Measurements from ENCODE around the gene GRM3. TPM values are rescaled to one million over a fixed set of nuclear protein-coding genes. Genes with fewer than 3 reads are reported as not detected.

Gene GRM3
- polyA plus RNA-seq, 1 experiment, result not detected

- no peaks in the 10 kb centered on the region for H3K27me3 ChIP-seq (ENCODE audit: control insufficient read depth, insufficient read depth, low read length)
- H3K36me3 ChIP-seq (ENCODE audit: control insufficient read depth, insufficient read depth, low read length), result no peaks in the 10 kb centered on the region
- H3K4me3 ChIP-seq (ENCODE audit: low read depth, low read length), result no peak overlapping the region
- POLR2A ChIA-PET, result no interaction called here
- TF ChIP-seq, protein P1, sequence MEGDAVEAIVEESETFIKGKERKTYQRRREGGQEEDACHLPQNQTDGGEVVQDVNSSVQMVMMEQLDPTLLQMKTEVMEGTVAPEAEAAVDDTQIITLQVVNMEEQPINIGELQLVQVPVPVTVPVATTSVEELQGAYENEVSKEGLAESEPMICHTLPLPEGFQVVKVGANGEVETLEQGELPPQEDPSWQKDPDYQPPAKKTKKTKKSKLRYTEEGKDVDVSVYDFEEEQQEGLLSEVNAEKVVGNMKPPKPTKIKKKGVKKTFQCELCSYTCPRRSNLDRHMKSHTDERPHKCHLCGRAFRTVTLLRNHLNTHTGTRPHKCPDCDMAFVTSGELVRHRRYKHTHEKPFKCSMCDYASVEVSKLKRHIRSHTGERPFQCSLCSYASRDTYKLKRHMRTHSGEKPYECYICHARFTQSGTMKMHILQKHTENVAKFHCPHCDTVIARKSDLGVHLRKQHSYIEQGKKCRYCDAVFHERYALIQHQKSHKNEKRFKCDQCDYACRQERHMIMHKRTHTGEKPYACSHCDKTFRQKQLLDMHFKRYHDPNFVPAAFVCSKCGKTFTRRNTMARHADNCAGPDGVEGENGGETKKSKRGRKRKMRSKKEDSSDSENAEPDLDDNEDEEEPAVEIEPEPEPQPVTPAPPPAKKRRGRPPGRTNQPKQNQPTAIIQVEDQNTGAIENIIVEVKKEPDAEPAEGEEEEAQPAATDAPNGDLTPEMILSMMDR (IDR thresholded peaks at IDR 0.05; ENCODE audit: insufficient read depth, low read depth, low read length), result no peak
- CTCF ChIA-PET, result no interaction called here
- no peak for DNase-seq (ENCODE audit: low read depth)
These were observed 49.0 kb downstream of the GRM3 start for GRCh38 chr7:86692755-86693154.

DNA sequence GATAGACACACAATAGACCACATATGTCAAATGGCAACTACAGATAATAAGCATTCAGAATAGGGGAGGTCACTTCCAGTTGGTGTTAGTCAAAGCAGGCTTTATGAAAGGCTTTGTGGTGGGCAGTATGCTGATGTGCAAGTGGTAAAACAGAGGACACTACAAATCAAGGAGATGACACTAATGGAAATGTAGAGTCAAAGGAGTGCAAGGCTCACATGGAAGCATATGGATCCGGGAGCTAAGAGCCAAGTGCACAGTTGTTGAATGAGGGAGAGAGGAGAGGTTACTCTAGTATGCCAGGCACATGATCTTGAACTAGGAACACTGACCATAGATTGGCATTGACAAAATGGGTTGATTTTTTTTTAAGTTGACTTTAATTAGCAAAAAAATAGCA is 62.7 kb downstream of the GRM3 start:
- ChIA-PET POLR2A (no interaction called here), CTCF (no interaction called here)
- DNase-seq (ENCODE audit: low read depth), result no peak
- TF ChIP-seq, protein P1 (IDR thresholded peaks at IDR 0.05; ENCODE audit: insufficient read depth, low read depth, low read length), result no peak
- H3K4me3 ChIP-seq (ENCODE audit: low read depth, low read length), result no peak overlapping the region
- no peaks in the 10 kb centered on the region for H3K27me3 ChIP-seq (ENCODE audit: control insufficient read depth, insufficient read depth, low read length)
- H3K36me3 ChIP-seq (ENCODE audit: control insufficient read depth, insufficient read depth, low read length), result no peaks in the 10 kb centered on the region

- Histone ChIP-seq H3K36me3 (ENCODE audit: control insufficient read depth, insufficient read depth, low read length) (no peaks in the 10 kb centered on the region), H3K27me3 (ENCODE audit: control insufficient read depth, insufficient read depth, low read length) (no peaks in the 10 kb centered on the region), H3K4me3 (ENCODE audit: low read depth, low read length) (no peak overlapping the region)
- CTCF ChIA-PET, result no interaction called here
- TF ChIP-seq, protein P1 (IDR thresholded peaks at IDR 0.05; ENCODE audit: insufficient read depth, low read depth, low read length), result no peak
- POLR2A ChIA-PET, result no interaction called here
- no peak for DNase-seq (ENCODE audit: low read depth)
These were observed 64.4 kb downstream of the GRM3 start for GRCh38 chr7:86708031-86708680.

DNA sequence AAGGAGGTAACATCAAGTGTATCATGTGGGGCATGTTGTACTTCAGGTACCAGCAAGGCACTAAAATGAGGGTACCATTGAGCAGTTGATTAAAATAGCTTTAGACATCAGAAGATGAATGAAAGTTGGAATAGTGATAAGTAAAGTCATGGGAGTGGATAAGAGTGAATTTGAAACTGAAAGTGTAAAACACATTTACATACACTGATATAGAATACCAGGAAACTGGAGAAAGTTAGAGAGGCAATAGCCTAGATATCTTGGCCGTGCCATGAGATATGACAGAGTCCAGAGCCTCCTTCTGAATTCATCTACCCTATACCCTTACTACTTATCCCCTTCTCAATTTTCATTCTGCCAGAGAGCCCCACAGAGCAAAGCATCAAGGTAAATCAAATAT is 76.6 kb downstream of the GRM3 start:
- TF ChIP-seq, protein P1 (IDR thresholded peaks at IDR 0.05; ENCODE audit: insufficient read depth, low read depth, low read length), result no peak
- POLR2A ChIA-PET, result no interaction called here
- Histone ChIP-seq H3K36me3 (ENCODE audit: control insufficient read depth, insufficient read depth, low read length) (no peaks in the 10 kb centered on the region), H3K27me3 (ENCODE audit: control insufficient read depth, insufficient read depth, low read length) (no peaks in the 10 kb centered on the region), H3K4me3 (ENCODE audit: low read depth, low read length) (no peak overlapping the region)
- CTCF ChIA-PET, result no interaction called here
- DNase-seq (ENCODE audit: low read depth), result no peak

DNA sequence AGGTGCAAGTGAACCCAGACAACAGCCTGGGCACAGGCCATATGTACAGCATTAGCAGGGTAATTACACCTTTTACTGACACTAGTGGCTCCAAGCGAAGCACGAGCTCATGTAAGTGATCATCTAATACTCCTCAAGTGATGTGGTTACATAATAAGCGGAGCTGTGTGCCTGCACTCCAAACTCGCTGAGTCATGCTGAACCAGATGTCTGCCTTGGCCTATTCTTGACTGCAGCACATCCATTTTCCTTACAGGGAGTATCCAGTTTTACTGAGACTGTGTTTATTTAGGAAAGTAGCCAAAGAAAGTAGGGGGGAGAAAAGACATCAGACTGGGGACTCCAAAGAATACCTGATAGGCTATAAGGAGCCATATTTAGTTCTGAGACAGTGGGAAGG is 90.1 kb downstream of the GRM3 start:
- Histone ChIP-seq H3K36me3 (ENCODE audit: control insufficient read depth, insufficient read depth, low read length) (no peaks in the 10 kb centered on the region), H3K4me3 (ENCODE audit: low read depth, low read length) (no peak overlapping the region), H3K27me3 (ENCODE audit: control insufficient read depth, insufficient read depth, low read length) (no peaks in the 10 kb centered on the region)
- ChIA-PET CTCF (no interaction called here), POLR2A (no interaction called here)
- TF ChIP-seq, protein P1 (IDR thresholded peaks at IDR 0.05; ENCODE audit: insufficient read depth, low read depth, low read length), result no peak
- no peak for DNase-seq (ENCODE audit: low read depth)
